GM12878 (cell line): ENCODE data around the gene PAX6. TPM values are rescaled to one million over a fixed set of nuclear protein-coding genes. Genes with fewer than 3 reads are reported as not detected.

Experiments used
- ATAC-seq: fragments of 200-7000 bp; cut with Tn5 transposase; 3 replicates; pipeline ENCODE4 v1.9.1; 2020; ENCODE audit warnings: mild to moderate bottlenecking, moderate library complexity
- BruUV-seq: library from RNA; stranded (reverse); fragments of 400-500 nt; replicated peaks from 2 replicates; lab custom pipeline; 2021; lab: Mats Ljungman, UMichigan
- CTCF ChIA-PET: fragments of 300-600 bp; sonication (Branson Sonifier 250); formaldehyde crosslinking; extraction: SDS; loops from one replicate; lab custom pipeline; 2021; ENCODE audit warnings: inconsistent platforms; lab: Yijun Ruan, JAX
- POLR2A ChIA-PET: fragments of 350-600 bp; formaldehyde crosslinking; extraction: SDS; loops from one replicate; lab custom pipeline; 2021; ENCODE audit warnings: inconsistent platforms; lab: Charles Lee
- RAD21 ChIA-PET: fragments of 300-600 bp; sonication (Branson Sonifier 250); formaldehyde crosslinking; loops from one replicate; lab custom pipeline; 2023; ENCODE audit warnings: antibody characterized with exemption; ENCODE audit not compliant: unreplicated experiment; lab: Charles Lee
- SMC1A ChIA-PET: fragments of 300-600 bp; sonication (Branson Sonifier 250); formaldehyde crosslinking; loops from one replicate; lab custom pipeline; 2023; ENCODE audit not compliant: unreplicated experiment, uncharacterized antibody; lab: Charles Lee
- DNase-seq: peaks from one replicate; pipeline ENCODE4 v3.0.0-alpha.2; 2011; ENCODE audit warnings: low read depth, low spot score
- FAIRE-seq: peaks from 3 replicates; lab custom pipeline; 2011; peaks lifted over from hg19 to GRCh38; lab: Jason Lieb, UNC
- H2AFZ ChIP-seq: 2 replicates; pipeline ENCODE4 v1.6.0; 2011; ENCODE audit warnings: low read depth, low read length, control low read depth; ENCODE audit not compliant: control insufficient read depth
- H3K27ac ChIP-seq: 2 replicates; pipeline ENCODE4 v1.5.1; 2011; ENCODE audit warnings: control low read depth; ENCODE audit not compliant: control insufficient read depth, insufficient read depth
- H3K27me3 ChIP-seq, 2 experiments: replicated peaks in 1 of 2; 2 replicates each; pipeline versions ENCODE4 v1.6.0 to v1.6.1; 2011; ENCODE audit warnings: low read length in 1 of 2; ENCODE audit not compliant: control insufficient read depth in 2 of 2, insufficient read depth in 2 of 2
- H3K36me3 ChIP-seq, 2 experiments: 2 replicates each; pipeline ENCODE4 v1.5.1; 2011; ENCODE audit warnings: low read length in 1 of 2; ENCODE audit not compliant: control insufficient read depth in 2 of 2, insufficient read depth in 2 of 2
- H3K4me1 ChIP-seq: 2 replicates; pipeline ENCODE4 v1.6.1; 2011; ENCODE audit warnings: mild to moderate bottlenecking, low read length, moderate library complexity, mixed read lengths; ENCODE audit not compliant: control insufficient read depth, insufficient read depth
- H3K4me2 ChIP-seq: 2 replicates; pipeline ENCODE4 v1.6.0; 2011; ENCODE audit warnings: control low read depth; ENCODE audit not compliant: control insufficient read depth, insufficient read depth
- H3K4me3 ChIP-seq: fragments of 200-600 bp; sonication (generic); 2 replicates; pipeline ENCODE4 v1.5.1; 2016
- H3K79me2 ChIP-seq: 2 replicates; pipeline ENCODE4 v1.6.0; 2011; ENCODE audit warnings: low read length; ENCODE audit not compliant: control insufficient read depth, insufficient read depth
- H3K9ac ChIP-seq: 2 replicates; pipeline ENCODE4 v1.8.0; 2011; ENCODE audit warnings: low read length, control low read depth, mixed read lengths; ENCODE audit not compliant: control insufficient read depth, insufficient read depth
- H3K9me3 ChIP-seq: replicated peaks from 3 replicates; pipeline ENCODE4 v1.5.1; 2011; ENCODE audit warnings: mild to moderate bottlenecking, low read length; ENCODE audit not compliant: control insufficient read depth, insufficient read depth
- H4K20me1 ChIP-seq: 2 replicates; pipeline ENCODE4 v1.6.0; 2011; ENCODE audit not compliant: control insufficient read depth, insufficient read depth
- BCL11A ChIP-seq: IDR thresholded peaks from 2 replicates; pipeline ENCODE4 v1.6.1; 2011; ENCODE audit warnings: low read depth, low read length
- BRCA1 ChIP-seq: IDR thresholded peaks from 2 replicates; pipeline ENCODE4 v1.6.1; 2011; ENCODE audit warnings: low read depth, low read length, improper control_type of control experiment
- CREB1 ChIP-seq: IDR thresholded peaks from 2 replicates; pipeline ENCODE4 v1.6.1; 2012; ENCODE audit warnings: low read depth, mild to moderate bottlenecking, inconsistent platforms
- ETV6 ChIP-seq, 2 experiments: fragments of 450-650 bp in 1 of 2; IDR thresholded peaks in 1 of 2; conservative IDR thresholded peaks in 1 of 2; 2 replicates each; pipeline ENCODE4 v1.6.1; 2014; ENCODE audit warnings: antibody characterized with exemption in 1 of 2, borderline replicate concordance in 1 of 2, low read depth in 1 of 2, mild to moderate bottlenecking in 1 of 2, moderate library complexity in 1 of 2
- MTA3 ChIP-seq: IDR thresholded peaks from 2 replicates; pipeline ENCODE4 v1.6.1; 2012; ENCODE audit warnings: low read length, inconsistent platforms, borderline replicate concordance
- NKRF ChIP-seq: fragments of 450-650 bp; conservative IDR thresholded peaks from 2 replicates; pipeline ENCODE4 v1.6.1; 2017; ENCODE audit warnings: mild to moderate bottlenecking, moderate library complexity
- SREBF2 ChIP-seq: IDR thresholded peaks from 2 replicates; pipeline ENCODE4 v1.6.1; 2012; ENCODE audit warnings: mild to moderate bottlenecking, low read length
- TAF1 ChIP-seq: IDR thresholded peaks from 2 replicates; pipeline ENCODE4 v1.6.1; 2011; ENCODE audit warnings: mild to moderate bottlenecking, low read depth, low read length, borderline replicate concordance
- ZNF24 ChIP-seq: fragments of 450-650 bp; IDR thresholded peaks from 2 replicates; pipeline ENCODE4 v1.6.1; 2017; ENCODE audit warnings: antibody characterized with exemption, mild to moderate bottlenecking
- WGBS: methylation state at CpG from one replicate; pipeline ENCODE4 v1.1.6; 2016; ENCODE audit warnings: low lambda C conversion rate; ENCODE audit not compliant: insufficient replicate concordance, insufficient coverage; ENCODE audit errors: missing lambda C conversion rate; 5-methylcytosine and 5-hydroxymethylcytosine counted together
- in situ Hi-C: fragments of 300-500 bp; cut with MboI; formaldehyde crosslinking; loops from 9 replicates; pipeline ENCODE4 v1.14.3; 2018; ENCODE audit warnings: mixed read lengths
- intact Hi-C: fragments of 100-400 bp; cut with micrococcal nuclease; formaldehyde crosslinking; loops from one replicate; pipeline ENCODE4 v1.14.2; 2022; ENCODE audit not compliant: unreplicated experiment
- polyA plus RNA-seq, 11 experiments: library from polyadenylated mRNA; depleted of rRNA in 4 of 11; unstranded in 6 of 11; stranded (reverse) in 5 of 11; fragments of >200 nt; fragmentation: Nextera tagmentation in 4 of 11; fragmentation: Illumina TruSeq in 1 of 11; extraction: Ambion mirVana in 4 of 11; extraction: Trizol in 1 of 11; gene quantifications; 1 replicate in 1 of 11; 2 replicates in 10 of 11; pipeline versions ENCODE4 v1.2.1 to v1.2.3, GENCODE V29; 2011 to 2016; ENCODE audit warnings: inconsistent platforms in 2 of 11, missing spikeins in 2 of 11, low read depth in 1 of 11
- total RNA-seq, 4 experiments: library from RNA; depleted of rRNA in 3 of 4; stranded (reverse); fragments of >200 nt in 3 of 4; fragmentation: Illumina TruSeq in 1 of 4; extraction: Trizol in 1 of 4; gene quantifications; 2 replicates each; pipeline versions ENCODE4 v1.2.1 to v1.2.3, GENCODE V29; 2013 to 2021

The PAX6 gene
- total and polyA plus RNA-seq, 10 of the 15 experiments (the other 5 are each of a cell fraction or from before 2014, with no cell fraction given): 0.06 to 0.26 (median 0.10) TPM; not detected in 3

- Histone ChIP-seq H4K20me1 (no peaks in the 10 kb centered on the region), H3K4me2 (no peak overlapping the region), H2AFZ (no peak overlapping the region), H3K4me1 (no peaks in the 10 kb centered on the region), H3K27ac (no peak overlapping the region), H3K36me3 (no peaks in the 10 kb centered on the region), H3K4me3 (no peak overlapping the region), H3K79me2 (no peaks in the 10 kb centered on the region), H3K9ac (no peak overlapping the region), H3K27me3 (no peaks in the 10 kb centered on the region; a peak in 1 of 4 replicates), H3K9me3 (no peaks in the 10 kb centered on the region)
- CTCF ChIA-PET: no interaction called here
- no peak for TF ChIP-seq BCL11A
- TF ChIP-seq ZNF24: no peak
- no peak for TF ChIP-seq BRCA1
- TF ChIP-seq MTA3: no peak
- TF ChIP-seq ETV6 (conservative IDR thresholded peaks at IDR 0.05 in 1 of 2, IDR thresholded peaks at IDR 0.05 in 1 of 2; ENCODE audit: borderline replicate concordance in 1 of 2, low read depth in 1 of 2): no peak
- no peak for TF ChIP-seq CREB1
- TF ChIP-seq TAF1: no peak
- no peak for TF ChIP-seq NKRF
- no peak for TF ChIP-seq SREBF2
- intact Hi-C loops (no loop called here), in situ Hi-C loops (no loop called here)
- 47% methylated on average over 2 of the region's 2 CpGs for WGBS
- POLR2A ChIA-PET: interaction anchor here (0.7 kb wide), 1 partner anchor 198 kb away, joined by 3 read pairs; no protein-coding TSS in a partner anchor
- DNase-seq: no peak
- RAD21 ChIA-PET: no interaction called here
- no peak for ATAC-seq
- SMC1A ChIA-PET: no interaction called here
- no TSS peak for BruUV-seq
- no peak for FAIRE-seq
Observed at GRCh38 chr11:31847761-31848160, 36.6 kb upstream of the PAX6 start.
